Large intestine (tissue), 3 donors: ENCODE results near the gene ITSN1. TPM values are rescaled to one million over a fixed set of nuclear protein-coding genes. Genes with fewer than 3 reads are reported as not detected.

Experiments
- DNase-seq, 2 donors: peaks; one replicate each; pipeline versions ENCODE4 v3.0.0 to v3.0.0-alpha.2; 2013
- H3K27ac ChIP-seq: one replicate; pipeline ENCODE4 v1.5.1; 2013; ENCODE audit warnings: low read length
- H3K27me3 ChIP-seq: 2 replicates; pipeline ENCODE4 v1.6.1; 2013; ENCODE audit warnings: low read length; ENCODE audit not compliant: control insufficient read depth, insufficient read depth
- H3K36me3 ChIP-seq: 2 replicates; pipeline ENCODE4 v1.6.1; 2013; ENCODE audit warnings: low read length; ENCODE audit not compliant: control insufficient read depth, insufficient read depth
- H3K4me1 ChIP-seq: one replicate; pipeline ENCODE4 v1.6.1; 2013; ENCODE audit warnings: low read length; ENCODE audit not compliant: control insufficient read depth, insufficient read depth
- H3K4me3 ChIP-seq: one replicate; pipeline ENCODE4 v1.5.1; 2013; ENCODE audit warnings: low read length
- H3K9me3 ChIP-seq: one replicate; pipeline ENCODE4 v1.6.1; 2013; ENCODE audit warnings: mild to moderate bottlenecking, low read depth, low read length, moderate library complexity; ENCODE audit not compliant: control insufficient read depth
- WGBS: methylation state at CpG from one replicate; pipeline ENCODE4 v1.1.5; 2013; ENCODE audit warnings: low lambda C conversion rate; ENCODE audit not compliant: insufficient coverage; 5-methylcytosine and 5-hydroxymethylcytosine counted together
- polyA plus RNA-seq: library from polyadenylated mRNA; unstranded; fragments of 120-200 nt; gene quantifications from one replicate; pipeline ENCODE4 v1.2.1, GENCODE V29; 2013

Gene ITSN1
- polyA plus RNA-seq, 1 donor: 36.0 TPM

GRCh38 chr21:33881689-33882440, 239.6 kb downstream of the ITSN1 start:
- Histone ChIP-seq H3K4me3 (no peak overlapping the region), H3K4me1 (no peaks in the 10 kb centered on the region), H3K27ac (no peak overlapping the region), H3K36me3 (no peaks in the 10 kb centered on the region), H3K9me3 (no peaks in the 10 kb centered on the region), H3K27me3 (no peaks in the 10 kb centered on the region)
- DNase-seq: no peak
- 87% methylated on average over 3 of the region's 9 CpGs for WGBS

GRCh38 chr21:33883118-33883517, 240.8 kb downstream of the ITSN1 start:
- H3K36me3 ChIP-seq: no peaks in the 10 kb centered on the region
- no CpG with 5 or more reads among the region's 12 CpGs for WGBS
- DNase-seq: no peak
- no peak overlapping the region for H3K27ac ChIP-seq
- no peaks in the 10 kb centered on the region for H3K9me3 ChIP-seq
- H3K4me1 ChIP-seq: no peaks in the 10 kb centered on the region
- H3K27me3 ChIP-seq: no peaks in the 10 kb centered on the region
- no peak overlapping the region for H3K4me3 ChIP-seq

- H3K4me1 ChIP-seq: no peaks in the 10 kb centered on the region
- no peak overlapping the region for H3K27ac ChIP-seq
- WGBS: no CpG with 5 or more reads among the region's 20 CpGs
- no peaks in the 10 kb centered on the region for H3K27me3 ChIP-seq
- no peaks in the 10 kb centered on the region for H3K36me3 ChIP-seq
- H3K9me3 ChIP-seq: no peaks in the 10 kb centered on the region
- H3K4me3 ChIP-seq: no peak overlapping the region
- DNase-seq: no peak
Measured at GRCh38 chr21:33884376-33885171, 242.3 kb downstream of the ITSN1 start.

- no peaks in the 10 kb centered on the region for H3K27me3 ChIP-seq
- H3K4me3 ChIP-seq: no peak overlapping the region
- WGBS: no CpG with 5 or more reads among the region's 7 CpGs
- H3K36me3 ChIP-seq: no peaks in the 10 kb centered on the region
- no peak overlapping the region for H3K27ac ChIP-seq
- H3K9me3 ChIP-seq: no peaks in the 10 kb centered on the region
- DNase-seq: no peak
- H3K4me1 ChIP-seq: no peaks in the 10 kb centered on the region
Measured at GRCh38 chr21:33885172-33885514, 242.8 kb downstream of the ITSN1 start.

- Histone ChIP-seq H3K27me3 (no peaks in the 10 kb centered on the region), H3K27ac (no peak overlapping the region), H3K4me1 (no peaks in the 10 kb centered on the region), H3K36me3 (no peaks in the 10 kb centered on the region), H3K9me3 (no peaks in the 10 kb centered on the region), H3K4me3 (no peak overlapping the region)
- no peak for DNase-seq
- WGBS: no CpG with 5 or more reads among the region's 11 CpGs
Measured at GRCh38 chr21:33886321-33886720, 244.0 kb downstream of the ITSN1 start.

GRCh38 chr21:33890187-33890586, 247.9 kb downstream of the ITSN1 start:
- Histone ChIP-seq H3K4me3 (no peak overlapping the region), H3K27ac (no peak overlapping the region), H3K9me3 (no peaks in the 10 kb centered on the region), H3K36me3 (no peaks in the 10 kb centered on the region), H3K4me1 (peaks cover 4% of the 10 kb centered on the region), H3K27me3 (no peaks in the 10 kb centered on the region)
- DNase-seq: no peak
- 100% methylated on average over 3 of the region's 5 CpGs for WGBS

GRCh38 chr21:33892853-33893252, 250.6 kb downstream of the ITSN1 start:
- WGBS: 100% methylated on average over 1 of the region's 8 CpGs
- no peaks in the 10 kb centered on the region for H3K36me3 ChIP-seq
- no peak for DNase-seq
- peaks cover 4% of the 10 kb centered on the region for H3K4me1 ChIP-seq
- no peak overlapping the region for H3K4me3 ChIP-seq
- H3K9me3 ChIP-seq: no peaks in the 10 kb centered on the region
- no peaks in the 10 kb centered on the region for H3K27me3 ChIP-seq
- no peak overlapping the region for H3K27ac ChIP-seq

- Histone ChIP-seq H3K9me3 (no peaks in the 10 kb centered on the region), H3K27ac (no peak overlapping the region), H3K4me1 (peaks cover 4% of the 10 kb centered on the region), H3K27me3 (no peaks in the 10 kb centered on the region), H3K36me3 (no peaks in the 10 kb centered on the region), H3K4me3 (no peak overlapping the region)
- no peak for DNase-seq
- no CpG with 5 or more reads among the region's 4 CpGs for WGBS
Measured at GRCh38 chr21:33893917-33894316, 251.6 kb downstream of the ITSN1 start.

- DNase-seq: peak; percentile 60 to 77
- H3K4me3 ChIP-seq: peak overlapping the region; percentile 16
- H3K36me3 ChIP-seq: no peaks in the 10 kb centered on the region
- no CpG with 5 or more reads among the region's 20 CpGs for WGBS
- no peaks in the 10 kb centered on the region for H3K9me3 ChIP-seq
- peaks cover 4% of the 10 kb centered on the region for H3K4me1 ChIP-seq
- H3K27ac ChIP-seq: no peak overlapping the region
- H3K27me3 ChIP-seq: no peaks in the 10 kb centered on the region
Measured at GRCh38 chr21:33894736-33895288, 252.5 kb downstream of the ITSN1 start.

- Histone ChIP-seq H3K27me3 (no peaks in the 10 kb centered on the region), H3K36me3 (no peaks in the 10 kb centered on the region), H3K27ac (no peak overlapping the region), H3K9me3 (no peaks in the 10 kb centered on the region), H3K4me3 (no peak overlapping the region), H3K4me1 (peaks cover 4% of the 10 kb centered on the region)
- no peak for DNase-seq
- no CpG with 5 or more reads among the region's 28 CpGs for WGBS
Measured at GRCh38 chr21:33895356-33895755, 253.1 kb downstream of the ITSN1 start.
